DMS79 (cell line): ENCODE measurements around the gene ERICH6.
"Not testable (repeated sequence)": the region's sequence is repeated elsewhere in the genome, so short reads cannot be mapped to it uniquely, and the experiment has no call there.

Experiments
- DNase-seq: peaks from one replicate; lab custom pipeline; 2025; lab: John Stamatoyannopoulos, UW

The ERICH6 gene

DNA sequence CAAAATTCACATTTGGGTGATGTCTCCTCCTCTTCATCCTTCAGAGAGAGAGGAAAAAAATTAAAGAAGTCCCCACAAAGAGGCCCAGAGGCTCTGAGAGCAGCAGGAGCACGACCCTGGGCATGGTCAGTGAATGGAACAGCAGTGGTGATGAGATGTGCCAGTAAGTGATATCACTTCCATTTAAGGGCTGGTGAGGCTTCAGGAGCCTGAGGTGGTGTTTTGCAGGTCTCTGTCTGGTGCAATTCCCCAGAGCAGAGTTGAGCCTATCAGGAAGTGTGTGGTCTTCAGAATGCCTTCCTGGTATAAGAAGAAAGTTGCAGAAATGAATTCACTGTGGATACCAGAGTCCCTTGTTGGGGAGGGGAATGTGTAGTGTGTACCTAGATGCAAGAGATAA lies 21.4 kb downstream of the ERICH6 start:
- no peak for DNase-seq

DNA sequence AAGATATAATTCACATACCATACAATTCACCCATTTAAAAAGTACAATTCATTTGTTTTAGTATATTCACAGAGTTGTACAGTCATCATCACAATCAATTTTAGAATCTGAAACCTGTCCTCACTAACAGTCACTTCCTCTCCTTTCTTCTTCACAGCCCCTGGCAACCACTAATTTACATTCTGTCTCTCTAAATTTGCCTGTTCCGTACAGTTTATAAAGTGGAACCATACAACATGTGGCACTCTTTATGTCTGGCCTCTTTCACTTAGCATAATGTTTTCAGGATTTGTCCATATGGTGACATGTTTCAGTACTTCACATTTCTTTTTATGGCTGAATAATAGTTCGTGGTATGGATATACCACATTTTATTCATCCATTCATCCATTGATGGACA lies 22.7 kb downstream of the ERICH6 start:
- DNase-seq = no peak

DNA sequence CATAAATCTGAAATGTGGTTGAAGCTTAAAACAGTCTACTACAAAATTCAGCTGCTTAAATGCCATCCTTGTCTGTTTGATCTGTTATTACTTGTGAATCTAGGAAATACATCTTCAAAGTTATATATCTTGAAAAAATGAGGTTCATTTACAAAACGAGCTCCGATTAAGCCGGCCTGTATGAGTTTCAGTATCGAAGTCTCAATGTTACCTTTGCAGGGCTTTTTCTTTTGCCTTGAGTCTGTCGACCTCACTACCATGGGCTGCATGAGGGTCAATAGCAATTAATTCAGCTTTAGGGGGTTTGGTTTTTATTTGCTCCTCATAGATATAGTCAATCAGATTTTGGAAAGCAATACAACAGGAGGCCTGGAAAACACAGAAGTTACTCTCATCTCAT lies 23.2 kb downstream of the ERICH6 start:
- DNase-seq = no peak

DNA sequence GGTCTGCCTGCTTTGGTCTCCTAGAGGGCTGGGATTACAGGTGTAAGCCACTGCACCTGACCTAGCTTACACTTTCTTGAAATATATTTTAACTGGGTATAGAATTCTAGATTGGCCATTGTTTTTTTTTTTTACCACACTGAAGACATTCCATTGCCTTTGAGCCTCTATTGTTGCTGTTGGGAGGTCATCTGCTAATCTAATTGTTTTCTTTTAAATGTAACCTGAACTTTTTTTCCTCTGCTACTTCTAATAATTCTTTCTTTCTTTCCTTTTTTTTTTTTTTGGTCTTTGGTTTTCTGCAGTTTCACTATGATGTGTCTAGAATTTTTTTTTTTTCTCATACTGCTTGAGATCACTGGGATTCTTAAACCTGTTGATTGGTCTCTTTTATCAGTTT lies 28.1 kb downstream of the ERICH6 start:
- no peak for DNase-seq

DNA sequence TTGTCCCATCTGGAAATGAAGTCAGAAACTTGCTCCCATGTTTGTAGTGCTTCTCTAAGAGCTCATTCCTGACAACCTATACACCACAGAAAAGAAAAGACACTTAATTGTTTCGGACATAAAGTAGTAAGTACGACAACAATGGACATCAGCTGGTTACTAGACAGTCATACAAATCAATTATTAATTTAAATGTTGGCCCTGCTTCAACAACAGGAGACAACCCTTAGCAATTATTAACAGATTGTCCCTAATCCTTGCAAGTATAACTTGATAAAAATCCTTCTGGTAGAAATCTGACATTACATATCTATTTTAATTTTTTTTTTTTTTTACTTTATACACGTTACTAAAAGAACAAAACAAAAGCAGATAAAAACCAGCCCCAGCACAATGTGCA lies 29.8 kb downstream of the ERICH6 start:
- DNase-seq = no peak

DNA sequence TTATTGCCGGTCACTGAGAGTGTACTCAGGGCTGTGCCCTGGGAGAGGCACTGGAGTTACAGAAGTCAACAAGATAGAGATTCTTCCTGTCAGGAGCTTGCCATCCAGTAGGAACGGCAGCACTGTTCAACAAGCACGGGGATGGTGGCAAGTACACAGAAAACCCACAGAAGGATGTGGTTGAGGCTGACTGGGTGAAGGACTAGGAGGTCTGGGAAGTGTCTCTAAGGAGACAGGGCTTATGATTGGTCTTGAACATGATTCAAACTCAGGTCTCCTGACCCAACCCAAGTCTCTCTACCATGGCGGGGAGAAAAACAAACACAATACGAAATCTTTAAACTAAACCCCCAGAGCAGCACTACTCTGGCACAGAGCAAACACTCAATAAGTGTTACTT lies 37.6 kb downstream of the ERICH6 start:
- no peak for DNase-seq

DNA sequence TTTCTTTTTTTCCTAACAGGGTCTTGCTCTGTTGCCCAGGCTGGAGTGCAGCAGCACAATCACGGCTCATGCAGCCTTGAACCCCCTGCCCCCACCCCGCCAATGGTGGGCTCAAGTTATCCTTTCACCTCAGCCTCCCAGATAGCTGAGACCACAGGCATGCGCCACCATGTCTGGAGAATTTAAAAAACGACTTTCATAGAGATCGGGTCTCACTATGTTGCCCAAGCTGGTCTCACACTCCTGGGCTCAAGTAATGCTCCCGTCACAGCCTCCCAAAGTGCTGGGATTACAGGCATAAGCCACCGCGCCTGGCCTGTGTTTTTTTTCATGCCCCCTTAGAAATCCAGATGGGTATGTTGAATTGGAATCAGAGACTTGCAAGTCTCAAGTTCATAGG lies 40.3 kb downstream of the ERICH6 start:
- no peak for DNase-seq

DNA sequence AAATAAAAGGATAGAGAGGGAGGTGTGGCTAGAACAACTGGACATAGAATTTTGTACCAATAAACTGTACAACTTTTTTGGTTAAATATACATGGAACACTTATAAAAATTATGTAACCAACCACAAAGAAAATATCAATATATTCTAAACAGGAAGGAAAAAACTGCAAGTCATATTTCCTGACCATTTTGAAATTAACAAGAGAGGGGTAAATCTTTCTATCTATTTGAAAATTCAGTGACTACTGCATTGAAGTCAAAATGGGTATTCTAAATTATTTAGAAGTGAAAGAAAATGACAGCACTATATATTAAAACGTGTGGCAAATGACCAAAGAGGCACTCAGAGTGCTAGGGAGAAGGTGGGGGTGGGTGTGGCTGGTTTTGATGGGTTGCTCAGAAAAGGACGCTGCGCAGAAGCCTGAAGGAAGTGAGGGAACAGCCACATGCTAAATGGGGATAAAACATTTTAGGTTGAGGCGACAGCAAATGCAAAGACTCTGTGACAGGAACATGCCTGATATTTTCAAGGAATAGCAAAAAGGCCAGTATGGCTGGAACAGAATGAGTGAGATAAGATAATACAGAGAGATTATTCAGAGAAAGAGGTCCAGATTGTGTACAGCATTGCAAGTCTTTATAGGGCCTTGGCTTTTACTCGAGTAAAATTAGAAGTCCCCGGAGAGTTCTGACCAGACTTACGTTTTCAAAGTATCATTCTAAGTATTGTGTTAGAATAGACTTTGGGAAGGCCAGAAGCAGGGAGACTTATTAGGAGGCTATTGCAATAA lies 41.1 kb downstream of the ERICH6 start:
- no peak for DNase-seq

DNA sequence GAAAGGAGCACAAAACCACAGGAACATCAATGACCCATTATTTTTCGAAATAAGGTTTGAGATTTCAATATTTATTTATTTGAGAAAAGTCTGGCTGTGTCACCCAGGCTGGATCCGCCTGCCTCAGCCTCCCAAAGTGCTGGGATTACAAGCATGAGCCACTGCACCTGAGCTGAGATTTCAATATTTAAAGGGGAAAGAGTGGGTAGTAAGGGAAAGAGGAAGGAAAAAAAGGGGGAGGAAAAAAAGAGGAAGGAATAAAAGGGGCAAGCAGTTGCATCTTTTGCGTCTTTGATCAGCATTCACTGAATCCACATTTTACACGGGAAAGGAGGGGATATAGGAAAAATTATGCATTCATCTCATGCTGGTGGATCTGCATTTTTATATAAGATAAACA lies 47.4 kb downstream of the ERICH6 start:
- DNase-seq = no peak

DNA sequence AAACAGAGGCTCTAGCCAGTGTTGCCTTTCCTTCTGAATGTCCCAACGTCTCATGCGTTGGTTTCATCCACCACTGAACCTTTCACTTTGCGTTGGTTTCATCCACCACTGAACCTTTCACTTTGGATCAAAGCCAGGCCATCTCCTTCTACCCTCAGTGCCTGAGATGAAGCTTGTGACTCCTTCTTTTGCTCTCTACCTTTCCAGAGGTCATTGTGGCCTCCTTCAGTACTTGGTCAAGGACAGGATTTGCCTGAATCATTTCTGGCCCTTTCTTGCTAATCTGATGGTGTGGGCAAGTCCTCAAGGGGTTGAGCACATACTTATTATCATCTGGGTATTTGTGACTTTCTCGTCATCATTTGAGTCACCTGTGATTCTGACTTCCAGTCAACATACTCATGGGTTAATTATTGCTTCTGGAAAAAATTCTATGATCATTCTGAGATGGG lies 50.6 kb downstream of the ERICH6 start:
- DNase-seq = no peak

DNA sequence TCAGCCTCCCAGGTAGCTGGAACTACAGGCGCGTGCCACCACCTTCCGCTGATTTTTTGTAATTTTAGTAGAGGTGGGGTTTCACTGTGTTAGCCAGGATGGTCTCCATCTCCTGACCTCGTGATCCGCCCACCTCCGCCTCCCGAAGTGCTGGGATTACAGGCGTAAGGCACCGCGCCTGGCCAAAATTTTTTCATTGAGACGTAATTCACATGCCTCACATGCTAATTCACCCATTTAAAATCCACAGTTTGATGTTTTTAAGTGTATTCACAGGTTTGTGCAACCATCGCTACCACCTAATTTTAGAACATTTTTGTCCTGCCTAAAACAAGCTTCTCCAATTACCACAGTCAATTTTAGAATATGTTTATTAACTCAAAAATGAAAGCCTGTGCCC lies 63.5 kb downstream of the ERICH6 start:
- no peak for DNase-seq

DNA sequence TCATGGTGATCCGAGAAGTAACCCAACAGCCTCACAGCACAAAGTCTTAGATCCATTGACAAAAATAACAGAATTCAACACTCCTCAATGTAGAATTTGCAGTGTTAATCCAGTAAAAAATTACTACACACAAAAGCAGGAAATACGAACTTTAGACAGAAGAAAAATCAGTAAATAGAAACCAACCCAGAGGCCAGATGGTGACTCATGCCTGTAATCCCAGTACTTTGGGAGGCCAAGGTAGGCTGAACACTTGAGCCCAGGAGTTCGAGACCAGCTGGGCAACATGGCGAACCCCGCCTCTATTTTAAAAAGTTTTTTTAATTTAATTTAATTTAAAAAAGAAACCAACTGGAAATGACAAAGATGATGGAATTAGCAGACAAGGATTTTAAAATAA lies 64.5 kb downstream of the ERICH6 start:
- DNase-seq = no peak

DNA sequence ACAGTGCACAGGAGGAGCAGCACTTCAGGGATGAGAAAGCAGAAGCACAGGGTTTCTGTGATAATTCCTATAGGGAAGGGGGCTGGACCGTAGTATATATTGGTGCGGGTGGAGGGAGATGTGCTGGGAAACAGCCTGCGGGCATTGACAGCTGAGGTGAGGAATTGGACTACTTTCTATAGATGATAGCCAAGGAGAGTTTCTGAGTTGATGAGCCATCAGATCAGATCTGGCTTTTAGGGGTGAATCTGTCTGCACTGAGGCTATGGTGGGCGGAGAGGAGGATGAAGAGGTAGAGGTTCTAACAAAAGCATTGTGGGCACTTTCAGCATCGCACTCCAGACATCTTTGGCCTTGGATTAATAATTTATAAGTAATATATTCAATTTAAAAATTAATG lies 67.5 kb downstream of the ERICH6 start:
- no peak for DNase-seq

DNA sequence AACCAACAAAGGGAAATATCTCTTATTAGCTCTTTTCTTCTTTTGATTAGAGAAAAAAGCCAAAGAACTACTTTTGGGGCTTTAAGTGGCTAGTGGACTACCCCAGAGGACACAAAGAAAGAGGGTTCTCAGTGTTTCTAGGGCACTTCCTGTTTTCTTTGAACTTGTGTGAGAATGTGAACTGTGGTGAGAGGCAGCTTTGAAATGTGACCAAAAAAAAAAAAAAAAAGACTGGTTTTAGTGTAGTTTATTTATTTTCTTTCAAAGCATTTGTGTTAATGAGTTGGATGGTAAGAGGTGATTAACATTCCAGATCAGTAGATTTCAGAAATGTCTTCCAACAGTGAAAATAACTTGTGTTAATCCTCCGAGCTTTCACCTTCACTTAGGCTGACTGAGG lies 68.2 kb downstream of the ERICH6 start:
- no peak for DNase-seq

DNA sequence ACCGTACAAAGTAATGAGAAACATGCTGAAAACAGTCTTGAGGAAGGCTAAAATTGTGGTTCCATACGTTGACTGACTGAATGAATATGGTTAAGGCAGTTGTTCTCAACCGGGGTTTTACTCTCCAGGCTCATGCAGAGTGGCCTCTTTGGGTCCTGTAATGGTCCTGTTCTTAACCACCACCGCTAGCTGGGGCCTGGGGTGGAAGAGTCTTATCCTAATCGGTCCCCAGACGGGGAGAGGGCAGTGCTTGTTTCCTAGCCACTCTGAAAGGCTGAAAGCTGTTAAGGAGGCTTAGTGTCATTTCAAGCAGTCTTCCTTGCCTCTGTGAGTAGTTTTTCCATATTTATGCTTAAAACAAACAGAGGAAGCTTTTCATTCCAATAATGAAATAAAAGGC lies 68.6 kb downstream of the ERICH6 start:
- no peak for DNase-seq

DNA sequence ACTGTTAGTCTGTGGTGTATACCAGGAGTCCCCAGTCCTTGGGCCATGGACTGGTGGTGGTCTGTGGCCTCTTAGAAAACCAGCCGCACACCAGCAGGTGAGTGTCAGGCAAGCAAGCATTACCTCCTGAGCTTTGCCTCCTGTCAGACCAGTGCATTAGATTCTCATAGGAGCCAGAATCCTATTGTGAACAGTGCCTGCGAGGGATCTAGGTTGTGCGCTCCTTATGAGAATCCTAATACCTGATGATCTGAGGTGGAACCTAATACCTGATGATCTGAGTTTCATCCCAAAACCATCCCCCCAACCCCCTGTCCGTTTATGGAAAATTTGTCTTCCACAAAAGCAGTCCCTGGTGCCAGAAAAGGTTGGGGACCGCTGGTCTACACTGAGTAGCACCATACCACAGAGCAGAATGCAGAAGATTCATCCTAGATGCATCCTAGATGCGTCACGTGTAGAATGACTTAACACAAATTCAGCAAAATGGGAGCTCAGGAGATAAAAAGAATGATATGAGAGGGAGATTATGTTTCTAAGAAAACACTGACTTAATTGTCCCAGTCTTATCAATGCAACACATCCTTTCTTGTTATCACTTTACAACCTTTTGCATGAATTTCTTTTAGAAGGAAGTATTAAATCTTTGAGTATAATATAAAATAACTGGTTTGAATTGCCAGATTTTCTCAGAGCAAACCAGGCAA lies 72.1 kb downstream of the ERICH6 start:
- no peak for DNase-seq

DNA sequence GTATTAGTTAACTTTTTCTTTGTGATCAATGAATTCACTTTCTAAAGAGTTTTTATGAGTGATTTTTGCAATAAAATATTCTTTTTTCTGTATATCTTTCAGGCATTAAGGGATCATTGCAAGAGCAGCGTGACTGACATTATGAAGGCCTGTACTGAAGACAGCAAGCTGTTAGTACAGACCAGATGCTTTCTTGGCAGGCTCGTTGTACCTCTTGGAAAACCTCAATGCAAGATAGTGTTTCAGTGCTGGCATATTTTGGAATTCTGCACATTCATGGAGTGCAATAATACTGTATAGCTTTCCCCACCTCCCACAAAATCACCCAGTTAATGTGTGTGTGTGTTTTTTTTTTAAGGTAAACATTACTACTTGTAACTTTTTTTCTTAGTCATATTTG lies 76.2 kb downstream of the ERICH6 start:
- no peak for DNase-seq

DNA sequence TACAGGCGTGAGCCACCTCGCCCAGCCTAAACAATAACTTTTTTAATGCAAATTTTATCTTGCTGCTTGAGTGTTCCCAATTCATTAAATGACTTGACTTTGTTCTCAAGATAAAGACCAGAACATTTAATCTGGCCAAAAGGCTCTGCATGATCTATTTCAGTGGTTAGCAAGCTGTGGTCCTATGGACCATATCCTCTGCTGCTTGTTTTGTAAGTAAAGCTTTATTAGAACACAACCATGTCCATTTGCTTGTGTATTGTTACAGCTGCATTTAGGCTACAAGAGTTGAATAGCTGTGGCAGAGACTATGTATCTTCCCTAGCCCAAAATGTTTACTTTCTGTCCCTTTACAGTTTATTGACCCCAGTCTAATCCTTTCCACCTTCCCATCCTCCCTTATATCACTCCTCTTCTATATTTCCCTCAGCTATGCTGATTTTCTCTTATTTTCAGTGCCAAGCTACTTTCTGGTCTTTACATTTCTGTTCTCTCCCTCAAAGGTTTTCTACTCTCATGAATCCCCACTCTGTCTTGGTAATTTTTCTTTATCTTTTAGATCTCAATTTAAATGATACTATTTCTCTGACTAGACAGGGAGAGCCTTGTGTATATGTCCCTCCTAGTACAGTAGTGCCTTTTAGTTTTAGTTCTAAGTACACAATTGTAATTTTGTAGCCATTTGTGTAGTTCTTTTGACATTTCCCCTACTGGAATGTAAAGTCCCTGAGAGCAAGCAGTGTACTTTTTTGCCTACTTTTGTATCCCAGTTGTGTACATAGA lies 77.4 kb downstream of the ERICH6 start:
- no peak for DNase-seq

DNA sequence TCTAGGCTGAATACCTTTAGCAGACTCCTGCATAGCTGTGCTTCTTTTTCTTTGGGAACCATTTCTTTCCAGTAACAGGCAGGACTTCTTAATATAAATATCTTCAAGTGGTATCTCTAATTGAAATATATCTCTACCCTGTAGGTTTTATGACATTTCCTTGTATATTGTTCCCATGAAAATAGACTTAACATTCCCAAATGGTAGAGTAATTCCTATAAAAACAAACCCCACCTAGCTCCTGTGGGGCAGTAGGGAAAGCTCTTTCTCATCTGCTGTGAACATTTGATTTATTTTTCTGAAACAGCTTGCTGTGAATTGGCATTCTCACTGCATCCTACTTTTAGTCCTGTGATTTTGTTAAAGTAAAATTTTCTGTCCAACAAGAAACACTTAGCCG lies 79.8 kb downstream of the ERICH6 start:
- DNase-seq = no peak

DNA sequence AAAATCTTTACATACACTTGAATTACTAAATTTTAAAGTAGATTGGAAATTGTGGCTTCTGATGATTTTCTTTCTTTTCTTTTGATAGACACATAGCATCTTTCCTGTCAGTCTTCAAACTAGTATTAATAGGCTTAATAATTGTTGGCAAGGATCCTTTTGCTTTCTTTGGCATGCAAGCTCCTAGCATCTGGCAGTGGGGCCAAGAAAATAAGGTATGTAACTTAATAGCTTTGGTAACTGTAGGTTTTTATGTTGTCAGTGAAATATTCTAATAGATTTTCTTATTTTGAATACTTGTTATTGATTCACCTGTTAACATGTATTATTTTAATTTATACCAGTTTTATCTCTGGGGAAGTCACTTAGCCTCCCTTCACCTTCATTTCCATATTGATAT lies 80.8 kb downstream of the ERICH6 start:
- not testable (repeated sequence) for DNase-seq

DNA sequence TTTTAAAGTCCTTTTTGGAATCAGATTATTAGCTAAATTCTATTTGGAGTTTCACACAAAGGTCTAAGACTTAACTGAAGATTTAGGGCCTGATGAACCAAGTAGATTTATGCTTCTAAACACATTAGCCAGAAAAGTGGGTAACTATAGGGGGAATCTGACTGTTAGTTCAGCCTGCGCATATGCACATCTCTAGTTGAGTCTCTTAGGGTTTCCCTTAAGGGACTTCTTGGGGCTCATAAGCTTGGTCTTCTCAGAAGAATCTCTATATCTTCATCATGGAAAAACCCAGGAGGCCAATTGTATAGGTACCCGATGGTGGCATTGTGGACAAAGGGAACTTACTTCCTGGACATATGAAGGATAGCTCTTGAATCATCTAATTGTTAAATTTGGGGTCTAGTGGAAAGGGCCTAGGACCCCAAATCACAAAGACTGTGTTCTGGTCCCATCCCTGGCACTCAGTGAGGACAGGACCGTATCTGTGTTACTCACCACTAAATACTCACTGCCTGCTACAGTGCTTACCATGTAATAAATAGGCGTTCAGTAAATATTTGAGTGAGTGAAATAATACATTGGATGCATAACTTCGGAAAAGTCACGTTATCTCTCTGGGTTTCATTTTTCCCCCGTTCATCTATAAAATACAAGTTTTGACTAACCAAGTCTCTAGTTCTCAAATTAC lies 83.6 kb downstream of the ERICH6 start:
- DNase-seq = no peak

DNA sequence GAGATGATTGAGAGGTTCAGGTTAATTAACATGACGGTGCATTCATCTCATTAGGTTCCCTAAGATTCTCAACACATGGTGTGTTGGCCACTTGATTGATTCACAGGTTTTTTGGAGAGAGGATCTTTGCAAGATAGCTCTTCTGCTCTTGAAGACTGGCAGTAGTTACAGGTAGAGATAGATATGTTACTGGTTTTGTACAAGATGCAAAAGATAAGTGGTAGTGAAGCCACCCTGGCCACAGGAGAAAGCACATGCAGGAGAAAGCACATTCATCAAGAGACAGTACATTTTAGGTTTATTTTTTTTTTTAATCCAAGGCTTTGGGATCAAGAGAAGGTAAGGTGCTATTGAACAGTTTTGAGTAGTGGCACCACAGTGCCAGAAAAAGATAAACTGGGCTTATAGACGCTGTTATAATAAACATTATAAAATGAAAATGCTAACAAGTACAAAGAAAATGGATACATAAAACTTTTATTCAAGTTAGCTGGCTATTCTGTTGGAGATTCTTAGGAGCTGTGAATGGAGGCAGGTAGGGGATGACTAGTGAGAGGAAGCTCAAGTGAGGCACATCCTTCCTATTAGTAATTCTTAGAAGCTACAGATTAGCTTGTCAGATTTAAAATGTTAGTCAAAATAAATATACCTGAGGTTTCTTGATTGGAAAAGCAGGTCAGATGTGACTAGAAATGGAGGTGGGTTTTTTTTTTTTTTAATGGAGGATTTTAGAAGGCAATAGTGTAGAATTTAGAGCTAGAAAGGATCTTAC lies 89.8 kb downstream of the ERICH6 start:
- DNase-seq = no peak
